ENCODE results near the gene CCDC91.
"Not testable (repeated sequence)": the region's sequence is repeated elsewhere in the genome, so short reads cannot be mapped to it uniquely, and the experiment has no call there.

The CCDC91 gene

GRCh38 chr12:28278960-28279359, 88.7 kb downstream of the CCDC91 start:
- in situ Hi-C loops (cut with MboI; ENCODE audit: low sequenced_read_pairs) = no loop called here

- in situ Hi-C loops (cut with MboI; ENCODE audit: low sequenced_read_pairs) = no loop called here
Observed at GRCh38 chr12:28286352-28286751, 96.1 kb downstream of the CCDC91 start.

GRCh38 chr12:28290262-28290661, 100.0 kb downstream of the CCDC91 start:
- in situ Hi-C loops (cut with MboI; ENCODE audit: low sequenced_read_pairs) = no loop called here

- in situ Hi-C loops (cut with MboI; ENCODE audit: low sequenced_read_pairs) = no loop called here
Observed at GRCh38 chr12:28292699-28293098, 102.4 kb downstream of the CCDC91 start.

- in situ Hi-C loops (cut with MboI; ENCODE audit: low sequenced_read_pairs) = no loop called here
Observed at GRCh38 chr12:28294300-28294699, 104.0 kb downstream of the CCDC91 start.

- in situ Hi-C loops (cut with MboI; ENCODE audit: low sequenced_read_pairs) = no loop called here
Observed at GRCh38 chr12:28296287-28296686, 106.0 kb downstream of the CCDC91 start.

GRCh38 chr12:28303192-28303591, 112.9 kb downstream of the CCDC91 start:
- in situ Hi-C loops (cut with MboI; ENCODE audit: low sequenced_read_pairs) = no loop called here

- in situ Hi-C loops (cut with MboI; ENCODE audit: low sequenced_read_pairs) = no loop called here
Observed at GRCh38 chr12:28306535-28306934, 116.3 kb downstream of the CCDC91 start.

GRCh38 chr12:28308891-28309290, 118.6 kb downstream of the CCDC91 start:
- in situ Hi-C loops (cut with MboI; ENCODE audit: low sequenced_read_pairs) = no loop called here

- in situ Hi-C loops (cut with MboI; ENCODE audit: low sequenced_read_pairs) = no loop called here
Observed at GRCh38 chr12:28313631-28314030, 123.4 kb downstream of the CCDC91 start.

- in situ Hi-C loops (cut with MboI; ENCODE audit: low sequenced_read_pairs) = no loop called here
Observed at GRCh38 chr12:28316049-28316448, 125.8 kb downstream of the CCDC91 start.

GRCh38 chr12:28318273-28318672, 128.0 kb downstream of the CCDC91 start:
- in situ Hi-C loops (cut with MboI; ENCODE audit: low sequenced_read_pairs) = no loop called here

- in situ Hi-C loops (cut with MboI; ENCODE audit: low sequenced_read_pairs) = no loop called here
Observed at GRCh38 chr12:28320353-28320752, 130.1 kb downstream of the CCDC91 start.

- in situ Hi-C loops (cut with MboI; ENCODE audit: low sequenced_read_pairs) = no loop called here
Observed at GRCh38 chr12:28327722-28328121, 137.5 kb downstream of the CCDC91 start.

GRCh38 chr12:28328967-28329366, 138.7 kb downstream of the CCDC91 start:
- in situ Hi-C loops (cut with MboI; ENCODE audit: low sequenced_read_pairs) = no loop called here

- in situ Hi-C loops (cut with MboI; ENCODE audit: low sequenced_read_pairs) = not testable (repeated sequence)
Observed at GRCh38 chr12:28329727-28330126, 139.5 kb downstream of the CCDC91 start.

- in situ Hi-C loops (cut with MboI; ENCODE audit: low sequenced_read_pairs) = not testable (repeated sequence)
Observed at GRCh38 chr12:28330232-28330631, 140.0 kb downstream of the CCDC91 start.

GRCh38 chr12:28331130-28331529, 140.9 kb downstream of the CCDC91 start:
- in situ Hi-C loops (cut with MboI; ENCODE audit: low sequenced_read_pairs) = no loop called here

- in situ Hi-C loops (cut with MboI; ENCODE audit: low sequenced_read_pairs) = no loop called here
Observed at GRCh38 chr12:28340261-28341045, 150.2 kb downstream of the CCDC91 start.

GRCh38 chr12:28343713-28344112, 153.5 kb downstream of the CCDC91 start:
- in situ Hi-C loops (cut with MboI; ENCODE audit: low sequenced_read_pairs) = no loop called here

- in situ Hi-C loops (cut with MboI; ENCODE audit: low sequenced_read_pairs) = no loop called here
Observed at GRCh38 chr12:28346567-28346966, 156.3 kb downstream of the CCDC91 start.

GRCh38 chr12:28349196-28349595, 158.9 kb downstream of the CCDC91 start:
- in situ Hi-C loops (cut with MboI; ENCODE audit: low sequenced_read_pairs) = no loop called here

- in situ Hi-C loops (cut with MboI; ENCODE audit: low sequenced_read_pairs) = no loop called here
Observed at GRCh38 chr12:28350502-28350901, 160.2 kb downstream of the CCDC91 start.

Measured in HL-60/S4 treated with phorbol 12-myristate 13-acetate at 8.2 ng/mL for 4 days and 3 days (cell line).